H9 (cell line): ENCODE data around the gene CD59. TPM values are rescaled to one million over a fixed set of nuclear protein-coding genes. Genes with fewer than 3 reads are reported as not detected.
"Not testable (repeated sequence)": the region's sequence is repeated elsewhere in the genome, so short reads cannot be mapped to it uniquely, and the experiment has no call there.

Source experiments
- DNase-seq: peaks from one replicate; pipeline ENCODE4 v3.0.0-alpha.2; 2017
- H2AFZ ChIP-seq: one replicate; pipeline ENCODE4 v1.6.1; 2013; ENCODE audit warnings: mild to moderate bottlenecking, low read length, control low read depth, moderate library complexity
- H2AK5ac ChIP-seq: 2 replicates; pipeline ENCODE4 v1.6.1; 2013; ENCODE audit warnings: low read length, control low read depth, mixed read lengths; ENCODE audit not compliant: insufficient read length
- H2BK120ac ChIP-seq: one replicate; pipeline ENCODE4 v1.6.1; 2013; ENCODE audit warnings: low read depth, mild to moderate bottlenecking, low read length, control low read depth, inconsistent platforms; ENCODE audit not compliant: poor library complexity, severe bottlenecking
- H2BK12ac ChIP-seq: 2 replicates; pipeline ENCODE4 v1.6.1; 2013; ENCODE audit warnings: low read length, control low read depth, mixed read lengths, low read depth; ENCODE audit not compliant: insufficient read length
- H2BK15ac ChIP-seq: 2 replicates; pipeline ENCODE4 v1.6.1; 2013; ENCODE audit warnings: low read depth, low read length, control low read depth
- H2BK20ac ChIP-seq: one replicate; pipeline ENCODE4 v1.6.1; 2013; ENCODE audit warnings: low read depth, mild to moderate bottlenecking, low read length, control low read depth, inconsistent platforms; ENCODE audit not compliant: poor library complexity, severe bottlenecking
- H2BK5ac ChIP-seq: 2 replicates; pipeline ENCODE4 v1.6.1; 2013; ENCODE audit warnings: low read length, control low read depth, mixed read lengths; ENCODE audit not compliant: insufficient read length
- H3K14ac ChIP-seq: 2 replicates; pipeline ENCODE4 v1.6.1; 2013; ENCODE audit warnings: low read length, control low read depth; ENCODE audit not compliant: insufficient read depth
- H3K18ac ChIP-seq: 2 replicates; pipeline ENCODE4 v1.6.1; 2013; ENCODE audit warnings: low read depth, mild to moderate bottlenecking, mixed read lengths, low read length, control low read depth; ENCODE audit not compliant: insufficient read length
- H3K23ac ChIP-seq: 2 replicates; pipeline ENCODE4 v1.6.1; 2013; ENCODE audit warnings: low read length, control low read depth, mixed read lengths, low read depth; ENCODE audit not compliant: insufficient read length
- H3K23me2 ChIP-seq: 2 replicates; pipeline ENCODE4 v1.6.1; 2013; ENCODE audit warnings: low read depth, mild to moderate bottlenecking, mixed read lengths, low read length, control low read depth; ENCODE audit not compliant: insufficient read length, poor library complexity, severe bottlenecking
- H3K27ac ChIP-seq: 2 replicates; pipeline ENCODE4 v1.5.1; 2013; ENCODE audit warnings: low read length, control low read depth, mixed read lengths, low read depth; ENCODE audit not compliant: insufficient read length
- H3K27me3 ChIP-seq: 2 replicates; pipeline ENCODE4 v1.6.1; 2013; ENCODE audit warnings: low read length, control low read depth, inconsistent platforms; ENCODE audit not compliant: insufficient read depth
- H3K4ac ChIP-seq: 2 replicates; pipeline ENCODE4 v1.6.1; 2013; ENCODE audit warnings: low read depth, mild to moderate bottlenecking, control low read depth, inconsistent platforms, low read length, moderate library complexity
- H3K4me1 ChIP-seq: 2 replicates; pipeline ENCODE4 v1.6.1; 2013; ENCODE audit warnings: low read length, control low read depth, inconsistent platforms; ENCODE audit not compliant: insufficient read depth
- H3K4me2 ChIP-seq: 2 replicates; pipeline ENCODE4 v1.6.1; 2013; ENCODE audit warnings: low read length, control low read depth, mixed read lengths; ENCODE audit not compliant: insufficient read length, insufficient read depth
- H3K56ac ChIP-seq: 2 replicates; pipeline ENCODE4 v1.6.1; 2013; ENCODE audit warnings: low read depth, mild to moderate bottlenecking, mixed read lengths, low read length, control low read depth; ENCODE audit not compliant: insufficient read length
- H3K79me1 ChIP-seq: 2 replicates; pipeline ENCODE4 v1.6.1; 2013; ENCODE audit warnings: low read depth, mild to moderate bottlenecking, moderate library complexity, low read length, control low read depth, inconsistent platforms; ENCODE audit not compliant: insufficient read depth, poor library complexity, severe bottlenecking
- H3K79me2 ChIP-seq: 2 replicates; pipeline ENCODE4 v1.6.1; 2013; ENCODE audit warnings: low read length, control low read depth, inconsistent platforms; ENCODE audit not compliant: insufficient read depth
- H3K9ac ChIP-seq: 2 replicates; pipeline ENCODE4 v1.6.1; 2013; ENCODE audit warnings: low read length, control low read depth, mixed read lengths; ENCODE audit not compliant: insufficient read length; ENCODE audit errors: extremely low read depth
- H3K9me3 ChIP-seq: one replicate; pipeline ENCODE4 v1.6.1; 2013; ENCODE audit warnings: low read depth, low read length, inconsistent platforms; ENCODE audit not compliant: control insufficient read depth
- H3T11ph ChIP-seq: one replicate; pipeline ENCODE4 v1.6.1; 2013; ENCODE audit warnings: mild to moderate bottlenecking, low read length, control low read depth, inconsistent platforms
- H4K20me1 ChIP-seq: one replicate; pipeline ENCODE4 v1.6.1; 2013; ENCODE audit not compliant: control insufficient read depth, insufficient read length, insufficient read depth
- H4K5ac ChIP-seq: 2 replicates; pipeline ENCODE4 v1.6.1; 2013; ENCODE audit warnings: low read depth, mild to moderate bottlenecking, mixed read lengths, low read length, control low read depth; ENCODE audit not compliant: insufficient read length
- H4K8ac ChIP-seq: replicated peaks from 2 replicates; pipeline ENCODE4 v1.6.1; 2013; ENCODE audit warnings: low read length, control low read depth, mixed read lengths, low read depth; ENCODE audit not compliant: insufficient read length
- H4K91ac ChIP-seq: 2 replicates; pipeline ENCODE4 v1.6.1; 2013; ENCODE audit warnings: low read depth, mild to moderate bottlenecking, moderate library complexity, mixed read lengths, low read length, control low read depth; ENCODE audit not compliant: insufficient read length
- H3K27ac Mint-ChIP-seq, 3 experiments: 2 replicates in 2 of 3; 3 replicates in 1 of 3; pipeline ENCODE4 v1.8.0; 2020 to 2021; ENCODE audit warnings: mixed read lengths in 3 of 3, mild to moderate bottlenecking in 1 of 3, moderate library complexity in 1 of 3
- H3K27me3 Mint-ChIP-seq: 2 replicates; pipeline ENCODE4 v1.8.0; 2021; ENCODE audit warnings: low read depth, mild to moderate bottlenecking, moderate library complexity, mixed read lengths
- H3K36me3 Mint-ChIP-seq, 3 experiments: 2 replicates in 2 of 3; 3 replicates in 1 of 3; pipeline ENCODE4 v1.8.0; 2020 to 2021; ENCODE audit warnings: low read depth in 3 of 3, mixed read lengths in 3 of 3; ENCODE audit not compliant: insufficient read depth in 1 of 3
- H3K4me1 Mint-ChIP-seq, 2 experiments: 2 replicates each; pipeline ENCODE4 v1.8.0; 2020; ENCODE audit warnings: mixed read lengths in 2 of 2
- H3K4me3 Mint-ChIP-seq, 2 experiments: 2 replicates in 1 of 2; 3 replicates in 1 of 2; pipeline ENCODE4 v1.8.0; 2020 to 2021; ENCODE audit warnings: mild to moderate bottlenecking in 2 of 2, mixed read lengths in 2 of 2, moderate library complexity in 1 of 2
- H3K9me3 Mint-ChIP-seq, 2 experiments: 2 replicates in 1 of 2; 3 replicates in 1 of 2; pipeline ENCODE4 v1.8.0; 2020; ENCODE audit warnings: mild to moderate bottlenecking in 2 of 2, mixed read lengths in 2 of 2, moderate library complexity in 1 of 2
- WGBS: extraction: QIAGEN DNeasy Blood & Tissue Kit; methylation state at CpG from one replicate; pipeline ENCODE4 v1.1.7; 2013; ENCODE audit warnings: missing lambda C conversion rate, low lambda C conversion rate, mixed read lengths; ENCODE audit not compliant: insufficient read length; ENCODE audit errors: extremely low coverage; 5-methylcytosine and 5-hydroxymethylcytosine counted together
- total RNA-seq: library from RNA; stranded (reverse); gene quantifications from 2 replicates; pipeline ENCODE4 v1.2.1, GENCODE V29; 2021
- TF ChIP-seq, protein P1 (sequence below): fragments of 200-600 bp; sonication (generic); conservative IDR thresholded peaks from 3 replicates; pipeline ENCODE4 v1.8.0; 2021; ENCODE audit warnings: antibody characterized with exemption, mild to moderate bottlenecking

The CD59 gene
- total RNA-seq, 1 experiment from 2014 or later = 91.5 TPM

- Histone ChIP-seq H3T11ph (no peak overlapping the region), H4K20me1 (no peaks in the 10 kb centered on the region), H4K91ac (no peak overlapping the region), H3K23me2 (no peaks in the 10 kb centered on the region), H3K4me1 (peaks cover 12% of the 10 kb centered on the region; the same call in 1 of the 2 replicates), H3K9ac (no peak overlapping the region), H2BK12ac (no peak overlapping the region), H3K18ac (no peak overlapping the region), H3K79me2 (no peaks in the 10 kb centered on the region), H4K8ac (no peak overlapping the region), H2AFZ (no peak overlapping the region), H3K4ac (no peak overlapping the region), H2BK120ac (no peak overlapping the region), H3K4me2 (no peak overlapping the region), H2BK20ac (no peak overlapping the region), H2BK15ac (no peak overlapping the region), H3K23ac (no peak overlapping the region), H3K27ac (no peak overlapping the region), H3K27me3 (no peaks in the 10 kb centered on the region), H3K14ac (no peak overlapping the region), H3K56ac (no peak overlapping the region), H3K9me3 (no peaks in the 10 kb centered on the region), H3K79me1 (no peaks in the 10 kb centered on the region), H2AK5ac (no peak overlapping the region), H2BK5ac (no peak overlapping the region), H4K5ac (no peak overlapping the region)
- H3K27ac Mint-ChIP-seq = no peak overlapping the region
- peaks cover 12% of the 10 kb centered on the region in 2 experiments; a peak in 4 of 5 replicates for H3K9me3 Mint-ChIP-seq
- DNase-seq = no peak
- no peak overlapping the region for H3K4me3 Mint-ChIP-seq
- WGBS = no CpG with 5 or more reads among the region's 3 CpGs
- no peaks in the 10 kb centered on the region; the same call in 1 of the 2 replicates for H3K27me3 Mint-ChIP-seq
- H3K36me3 Mint-ChIP-seq = peaks cover 0 to 7% (median 3%) of the 10 kb centered on the region in 3 experiments; a peak in 2 of 7 replicates
- H3K4me1 Mint-ChIP-seq = peaks cover 30 to 31% of the 10 kb centered on the region in 2 experiments
- TF ChIP-seq, protein P1, sequence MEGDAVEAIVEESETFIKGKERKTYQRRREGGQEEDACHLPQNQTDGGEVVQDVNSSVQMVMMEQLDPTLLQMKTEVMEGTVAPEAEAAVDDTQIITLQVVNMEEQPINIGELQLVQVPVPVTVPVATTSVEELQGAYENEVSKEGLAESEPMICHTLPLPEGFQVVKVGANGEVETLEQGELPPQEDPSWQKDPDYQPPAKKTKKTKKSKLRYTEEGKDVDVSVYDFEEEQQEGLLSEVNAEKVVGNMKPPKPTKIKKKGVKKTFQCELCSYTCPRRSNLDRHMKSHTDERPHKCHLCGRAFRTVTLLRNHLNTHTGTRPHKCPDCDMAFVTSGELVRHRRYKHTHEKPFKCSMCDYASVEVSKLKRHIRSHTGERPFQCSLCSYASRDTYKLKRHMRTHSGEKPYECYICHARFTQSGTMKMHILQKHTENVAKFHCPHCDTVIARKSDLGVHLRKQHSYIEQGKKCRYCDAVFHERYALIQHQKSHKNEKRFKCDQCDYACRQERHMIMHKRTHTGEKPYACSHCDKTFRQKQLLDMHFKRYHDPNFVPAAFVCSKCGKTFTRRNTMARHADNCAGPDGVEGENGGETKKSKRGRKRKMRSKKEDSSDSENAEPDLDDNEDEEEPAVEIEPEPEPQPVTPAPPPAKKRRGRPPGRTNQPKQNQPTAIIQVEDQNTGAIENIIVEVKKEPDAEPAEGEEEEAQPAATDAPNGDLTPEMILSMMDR = no peak
Observed at GRCh38 chr11:33682019-33682418, 54.2 kb downstream of the CD59 start.

DNA sequence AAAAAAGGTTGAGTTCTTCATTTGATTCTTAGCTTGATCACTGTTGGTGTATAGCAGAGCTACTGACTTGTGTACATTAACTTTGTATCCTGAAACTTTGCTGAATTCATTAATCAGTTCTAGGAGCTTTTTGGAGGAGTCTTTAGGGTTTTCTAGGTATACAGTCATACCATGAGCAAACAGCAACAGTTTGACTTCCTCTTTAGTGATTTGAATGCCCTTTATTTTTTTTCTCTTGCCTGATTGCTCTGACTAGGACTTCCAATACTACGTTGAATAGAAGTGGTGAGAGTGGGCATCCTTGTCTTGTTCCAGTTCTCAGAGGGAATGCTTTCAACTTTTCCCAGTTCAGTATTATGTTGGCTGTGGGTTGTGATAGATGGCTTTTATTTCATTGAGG is 57.6 kb downstream of the CD59 start:
- H4K5ac ChIP-seq, H3K23ac ChIP-seq, H3K23me2 ChIP-seq, H2AFZ ChIP-seq, H2AK5ac ChIP-seq, H2BK120ac ChIP-seq, H2BK5ac ChIP-seq, H3K27ac ChIP-seq, H3K56ac ChIP-seq, H2BK20ac ChIP-seq, H4K91ac ChIP-seq, H3K4me1 ChIP-seq, H3K18ac ChIP-seq, H2BK12ac ChIP-seq, H3K27ac Mint-ChIP-seq, H4K20me1 ChIP-seq, H3K36me3 Mint-ChIP-seq, H3K4me3 Mint-ChIP-seq, H3K27me3 ChIP-seq, H2BK15ac ChIP-seq, H3K4ac ChIP-seq, DNase-seq, H3T11ph ChIP-seq, H3K9me3 ChIP-seq, H3K9ac ChIP-seq, H3K79me2 ChIP-seq, H3K27me3 Mint-ChIP-seq, H4K8ac ChIP-seq, H3K79me1 ChIP-seq, H3K4me2 ChIP-seq, H3K14ac ChIP-seq: not testable (repeated sequence)
- H3K9me3 Mint-ChIP-seq = peaks cover 12% of the 10 kb centered on the region in 2 experiments; a peak in 4 of 5 replicates
- H3K4me1 Mint-ChIP-seq = peaks cover 16% of the 10 kb centered on the region in 2 experiments
- no CpG with 5 or more reads among the region's 1 CpG for WGBS
